Left ventricle myocardium inferior (tissue), 1 donor: ENCODE results near the gene IFT172. TPM values are rescaled to one million over a fixed set of nuclear protein-coding genes. Genes with fewer than 3 reads are reported as not detected.

Source experiments
- DNase-seq: peaks from one replicate; pipeline ENCODE4 v3.0.0-alpha.2; 2020
- H3K27ac ChIP-seq: fragments of 200-600 bp; replicated peaks from 2 replicates; pipeline ENCODE4 v1.8.0; 2021
- H3K27me3 ChIP-seq: fragments of 200-600 bp; 2 replicates; pipeline ENCODE4 v1.8.0; 2021; ENCODE audit warnings: low read depth
- H3K36me3 ChIP-seq: fragments of 200-600 bp; 2 replicates; pipeline ENCODE4 v1.8.0; 2021
- H3K4me1 ChIP-seq: fragments of 200-600 bp; 2 replicates; pipeline ENCODE4 v1.8.0; 2021
- H3K4me3 ChIP-seq: fragments of 200-600 bp; 2 replicates; pipeline ENCODE4 v1.8.0; 2021; ENCODE audit warnings: mild to moderate bottlenecking, moderate library complexity
- H3K9me3 ChIP-seq: fragments of 200-600 bp; replicated peaks from 2 replicates; pipeline ENCODE4 v1.8.0; 2021
- intact Hi-C: fragments of 100-400 bp; cut with micrococcal nuclease; formaldehyde crosslinking; loops from one replicate; pipeline ENCODE4 v1.11.0; 2022
- total RNA-seq: library from RNA; stranded (reverse); fragmentation: NEBNext Ultra II Directional; extraction: Animal tissue kit (Norgen Biotek cat#: 25700); gene quantifications from one replicate; pipeline ENCODE4 v1.2.1, GENCODE V29; 2021
- TF ChIP-seq, protein P1 (sequence below): fragments of 200-600 bp; IDR thresholded peaks from 2 replicates; pipeline ENCODE4 v1.8.0; 2021; ENCODE audit warnings: antibody characterized with exemption, mild to moderate bottlenecking, borderline replicate concordance
- donor health status: DM: no; HTN: yes; CAD: no; lungs with severe emphysema.

Gene IFT172
- total RNA-seq, 1 donor from 2014 or later = 21.8 TPM

DNA sequence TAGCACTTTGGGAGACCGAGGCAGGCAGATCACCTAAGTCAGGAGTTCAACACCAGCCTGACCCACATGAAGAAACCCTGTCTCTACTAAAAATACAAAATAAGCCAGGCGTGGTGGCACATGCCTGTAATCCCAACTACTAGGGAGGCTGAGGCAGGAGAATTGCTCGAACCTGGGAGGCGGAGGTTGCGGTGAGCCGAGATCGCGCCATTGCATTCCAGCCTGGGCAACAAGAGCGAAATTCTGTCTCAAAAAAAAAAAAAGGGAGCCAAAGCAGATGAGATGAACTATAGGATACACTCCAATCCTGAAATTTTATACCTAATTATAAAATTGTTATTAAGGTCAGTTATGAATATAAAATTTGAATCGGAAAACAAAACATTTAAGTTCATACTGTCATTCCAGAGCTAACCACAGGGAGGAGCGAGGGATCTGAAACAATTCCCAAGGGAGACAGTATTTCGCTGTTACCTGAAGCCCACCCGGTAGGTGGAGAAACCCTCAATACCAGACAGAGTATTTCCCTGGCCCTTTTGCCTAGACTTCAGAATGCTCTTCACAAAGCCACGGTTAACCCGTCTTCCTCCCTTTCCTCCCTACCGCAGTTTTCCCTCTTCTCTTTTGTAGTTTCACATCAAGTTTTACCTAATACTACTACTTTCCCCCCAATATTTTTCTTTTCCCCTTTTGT, 81.6 kb downstream of the IFT172 start:
- TF ChIP-seq, protein P1, sequence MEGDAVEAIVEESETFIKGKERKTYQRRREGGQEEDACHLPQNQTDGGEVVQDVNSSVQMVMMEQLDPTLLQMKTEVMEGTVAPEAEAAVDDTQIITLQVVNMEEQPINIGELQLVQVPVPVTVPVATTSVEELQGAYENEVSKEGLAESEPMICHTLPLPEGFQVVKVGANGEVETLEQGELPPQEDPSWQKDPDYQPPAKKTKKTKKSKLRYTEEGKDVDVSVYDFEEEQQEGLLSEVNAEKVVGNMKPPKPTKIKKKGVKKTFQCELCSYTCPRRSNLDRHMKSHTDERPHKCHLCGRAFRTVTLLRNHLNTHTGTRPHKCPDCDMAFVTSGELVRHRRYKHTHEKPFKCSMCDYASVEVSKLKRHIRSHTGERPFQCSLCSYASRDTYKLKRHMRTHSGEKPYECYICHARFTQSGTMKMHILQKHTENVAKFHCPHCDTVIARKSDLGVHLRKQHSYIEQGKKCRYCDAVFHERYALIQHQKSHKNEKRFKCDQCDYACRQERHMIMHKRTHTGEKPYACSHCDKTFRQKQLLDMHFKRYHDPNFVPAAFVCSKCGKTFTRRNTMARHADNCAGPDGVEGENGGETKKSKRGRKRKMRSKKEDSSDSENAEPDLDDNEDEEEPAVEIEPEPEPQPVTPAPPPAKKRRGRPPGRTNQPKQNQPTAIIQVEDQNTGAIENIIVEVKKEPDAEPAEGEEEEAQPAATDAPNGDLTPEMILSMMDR = peak; percentile 60
- Histone ChIP-seq H3K4me1 (peaks cover 45% of the 10 kb centered on the region), H3K9me3 (no peaks in the 10 kb centered on the region), H3K27me3 (no peaks in the 10 kb centered on the region), H3K27ac (no peak overlapping the region), H3K4me3 (peak overlapping the region; percentile 98), H3K36me3 (peaks cover 4% of the 10 kb centered on the region)
- intact Hi-C loops = no loop called here
- DNase-seq = no peak

DNA sequence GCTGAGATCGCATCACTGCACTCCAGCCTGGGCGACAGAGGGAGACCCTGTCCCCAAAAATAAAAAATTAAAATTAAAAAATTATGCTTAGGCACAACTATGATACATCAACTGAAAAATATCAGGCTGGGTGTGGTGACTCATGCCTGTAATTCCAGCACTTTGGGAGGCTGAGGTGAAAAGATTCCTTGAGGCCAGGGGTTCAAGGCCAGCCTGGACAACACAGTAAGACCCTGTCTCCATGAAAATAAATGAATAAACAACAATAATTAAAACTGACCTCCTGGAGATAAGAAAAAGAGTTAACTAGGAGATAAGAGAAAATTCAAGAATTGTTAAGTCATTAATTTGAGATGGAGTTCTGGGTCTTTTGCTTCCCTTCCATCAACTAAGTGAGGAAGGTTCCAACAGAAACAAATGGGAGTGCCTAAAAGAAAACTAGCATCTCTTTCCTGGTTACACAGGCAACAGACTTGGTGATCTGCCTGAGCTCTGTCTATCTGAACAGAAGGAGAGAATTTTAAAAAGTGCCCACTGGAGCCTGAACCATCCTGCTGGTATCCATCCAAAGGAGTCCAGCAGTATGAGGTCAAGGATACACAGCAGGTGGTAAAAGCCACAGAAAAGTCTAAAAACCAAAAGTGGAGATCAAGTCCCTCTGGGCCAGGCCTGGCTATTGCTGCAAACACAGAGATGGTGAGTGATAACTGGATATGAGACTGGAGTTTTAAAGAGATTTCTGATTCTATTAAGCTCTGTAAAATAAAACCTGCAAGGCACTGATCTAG, 89.0 kb downstream of the IFT172 start:
- no peak overlapping the region for H3K27ac ChIP-seq
- no peak overlapping the region for H3K4me3 ChIP-seq
- DNase-seq = no peak
- no peaks in the 10 kb centered on the region for H3K27me3 ChIP-seq
- no peaks in the 10 kb centered on the region for H3K9me3 ChIP-seq
- peaks cover 4% of the 10 kb centered on the region for H3K36me3 ChIP-seq
- TF ChIP-seq, protein P1 = no peak
- H3K4me1 ChIP-seq = no peaks in the 10 kb centered on the region
- intact Hi-C loops = no loop called here

DNA sequence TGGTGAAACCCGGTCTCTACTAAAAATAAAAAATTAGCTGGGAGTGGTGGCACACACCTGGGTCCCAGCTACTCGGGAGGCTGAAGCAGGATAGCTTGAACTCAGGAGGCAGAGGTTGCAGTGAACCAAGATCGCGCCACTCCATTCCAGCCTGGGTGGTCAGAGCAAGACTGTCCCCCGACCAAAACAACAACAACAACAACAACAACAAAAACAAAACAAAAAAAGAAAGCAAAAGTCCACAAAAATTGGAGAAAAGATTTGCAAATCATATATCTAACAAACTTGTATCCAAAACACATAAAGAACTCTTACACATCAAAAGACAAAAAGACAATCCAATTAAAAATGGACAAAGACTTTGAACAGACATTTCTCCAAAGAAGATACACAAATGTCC, 90.6 kb downstream of the IFT172 start:
- H3K27ac ChIP-seq = no peak overlapping the region
- H3K4me3 ChIP-seq = no peak overlapping the region
- no peaks in the 10 kb centered on the region for H3K9me3 ChIP-seq
- no peaks in the 10 kb centered on the region for H3K4me1 ChIP-seq
- TF ChIP-seq, protein P1 = no peak
- no peak for DNase-seq
- no peaks in the 10 kb centered on the region for H3K36me3 ChIP-seq
- intact Hi-C loops = no loop called here
- H3K27me3 ChIP-seq = no peaks in the 10 kb centered on the region

Other genes with a start within 250 kb of the IFT172 start
- gene SLC30A3, start 226.7 kb downstream of the IFT172 start, total RNA-seq = 5.9 TPM
- gene DNAJC5G, start 214.3 kb downstream of the IFT172 start, total RNA-seq = 1.2 TPM
- 285 TPM for gene TRIM54, start 207.3 kb downstream of the IFT172 start, total RNA-seq
- gene UCN, start 181.3 kb downstream of the IFT172 start, total RNA-seq = 1.5 TPM
- gene MPV17, start 166.6 kb downstream of the IFT172 start, total RNA-seq = 59.2 TPM
- 16.2 TPM for gene GTF3C2, start 133.0 kb downstream of the IFT172 start, total RNA-seq
- 34.1 TPM for gene EIF2B4, start 119.4 kb downstream of the IFT172 start, total RNA-seq
- gene SNX17, start 119.1 kb downstream of the IFT172 start, total RNA-seq = 58.9 TPM
- 6.7 TPM for gene ZNF513, start 109.0 kb downstream of the IFT172 start, total RNA-seq
- 34.4 TPM for gene PPM1G, start 80.2 kb downstream of the IFT172 start, total RNA-seq
- 52.5 TPM for gene NRBP1, start 61.1 kb downstream of the IFT172 start, total RNA-seq
- 0.63 TPM for gene KRTCAP3, start 47.4 kb downstream of the IFT172 start, total RNA-seq
- 1.7 TPM for gene FNDC4, start 5.5 kb upstream of the IFT172 start, total RNA-seq
- gene GCKR, start 7.1 kb upstream of the IFT172 start, total RNA-seq = not detected
- 16.1 TPM for gene ZNF512, start 93.3 kb upstream of the IFT172 start, total RNA-seq
- gene CCDC121, start 139.3 kb upstream of the IFT172 start, total RNA-seq = 6.8 TPM
- gene GPN1, start 139.3 kb upstream of the IFT172 start, total RNA-seq = 16.6 TPM
- 29.7 TPM for gene SUPT7L, start 173.9 kb upstream of the IFT172 start, total RNA-seq
- gene SLC4A1AP, start 174.1 kb upstream of the IFT172 start, total RNA-seq = 21.3 TPM